Measurements from ENCODE around the gene TUBA3C. TPM values are rescaled to one million over a fixed set of nuclear protein-coding genes. Genes with fewer than 3 reads are reported as not detected.

The TUBA3C gene
- total and polyA plus RNA-seq, 2 experiments from 2014 or later, result not detected

DNA sequence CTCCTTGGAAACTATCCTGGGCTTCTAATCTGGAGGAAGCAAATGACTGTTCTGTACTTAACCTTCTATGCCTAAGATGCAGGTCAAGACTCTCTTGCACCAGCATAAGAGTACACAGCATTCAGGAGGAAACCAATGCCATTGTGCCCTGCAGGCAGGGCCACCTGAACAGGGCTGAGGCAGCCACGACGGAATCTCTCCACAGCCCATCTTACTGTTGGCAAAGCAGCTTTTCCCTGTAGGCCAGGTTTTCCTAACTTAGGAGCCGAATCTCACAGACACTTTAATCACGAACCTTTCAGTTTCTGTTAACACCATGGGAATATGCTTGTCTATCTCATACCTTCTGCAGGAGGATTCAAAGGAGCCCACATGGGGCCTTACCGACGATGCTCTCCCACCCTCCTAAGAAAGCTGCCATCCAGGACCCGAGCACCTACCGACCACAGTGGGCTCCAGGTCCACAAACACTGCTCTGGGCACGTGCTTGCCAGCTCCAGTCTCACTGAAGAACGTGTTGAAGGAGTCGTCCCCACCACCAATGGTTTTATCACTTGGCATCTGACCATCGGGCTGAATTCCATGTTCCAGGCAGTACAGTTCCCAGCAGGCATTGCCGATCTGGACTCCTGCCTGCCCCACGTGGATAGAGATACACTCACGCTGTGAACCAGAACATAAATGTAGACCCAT is 2.6 kb downstream of the TUBA3C start:
- H4K20me1 ChIP-seq (replicated peaks; ENCODE audit: insufficient read depth), result no peaks in the 10 kb centered on the region
- no peak overlapping the region for H3K4me2 ChIP-seq
- no peaks in the 10 kb centered on the region for H3K4me1 ChIP-seq (ENCODE audit: insufficient read depth)
- H3K4me3 ChIP-seq, result no peak overlapping the region
- ATAC-seq (no peak), DNase-seq (ENCODE audit: low spot score) (no peak)
- peaks cover 3% of the 10 kb centered on the region for H3K27me3 Mint-ChIP-seq (ENCODE audit: insufficient read depth, low read depth, poor library complexity)
- TF ChIP-seq, protein P1, sequence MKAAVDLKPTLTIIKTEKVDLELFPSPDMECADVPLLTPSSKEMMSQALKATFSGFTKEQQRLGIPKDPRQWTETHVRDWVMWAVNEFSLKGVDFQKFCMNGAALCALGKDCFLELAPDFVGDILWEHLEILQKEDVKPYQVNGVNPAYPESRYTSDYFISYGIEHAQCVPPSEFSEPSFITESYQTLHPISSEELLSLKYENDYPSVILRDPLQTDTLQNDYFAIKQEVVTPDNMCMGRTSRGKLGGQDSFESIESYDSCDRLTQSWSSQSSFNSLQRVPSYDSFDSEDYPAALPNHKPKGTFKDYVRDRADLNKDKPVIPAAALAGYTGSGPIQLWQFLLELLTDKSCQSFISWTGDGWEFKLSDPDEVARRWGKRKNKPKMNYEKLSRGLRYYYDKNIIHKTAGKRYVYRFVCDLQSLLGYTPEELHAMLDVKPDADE (IDR thresholded peaks at IDR 0.05), result no peak
- TF ChIP-seq NANOG (IDR thresholded peaks at IDR 0.05; ENCODE audit: borderline replicate concordance), result no peak
- no peak for TF ChIP-seq CREB1 (CRISPR knock-in tag; IDR thresholded peaks at IDR 0.05; ENCODE audit: low read depth)
- TF ChIP-seq, protein P2, sequence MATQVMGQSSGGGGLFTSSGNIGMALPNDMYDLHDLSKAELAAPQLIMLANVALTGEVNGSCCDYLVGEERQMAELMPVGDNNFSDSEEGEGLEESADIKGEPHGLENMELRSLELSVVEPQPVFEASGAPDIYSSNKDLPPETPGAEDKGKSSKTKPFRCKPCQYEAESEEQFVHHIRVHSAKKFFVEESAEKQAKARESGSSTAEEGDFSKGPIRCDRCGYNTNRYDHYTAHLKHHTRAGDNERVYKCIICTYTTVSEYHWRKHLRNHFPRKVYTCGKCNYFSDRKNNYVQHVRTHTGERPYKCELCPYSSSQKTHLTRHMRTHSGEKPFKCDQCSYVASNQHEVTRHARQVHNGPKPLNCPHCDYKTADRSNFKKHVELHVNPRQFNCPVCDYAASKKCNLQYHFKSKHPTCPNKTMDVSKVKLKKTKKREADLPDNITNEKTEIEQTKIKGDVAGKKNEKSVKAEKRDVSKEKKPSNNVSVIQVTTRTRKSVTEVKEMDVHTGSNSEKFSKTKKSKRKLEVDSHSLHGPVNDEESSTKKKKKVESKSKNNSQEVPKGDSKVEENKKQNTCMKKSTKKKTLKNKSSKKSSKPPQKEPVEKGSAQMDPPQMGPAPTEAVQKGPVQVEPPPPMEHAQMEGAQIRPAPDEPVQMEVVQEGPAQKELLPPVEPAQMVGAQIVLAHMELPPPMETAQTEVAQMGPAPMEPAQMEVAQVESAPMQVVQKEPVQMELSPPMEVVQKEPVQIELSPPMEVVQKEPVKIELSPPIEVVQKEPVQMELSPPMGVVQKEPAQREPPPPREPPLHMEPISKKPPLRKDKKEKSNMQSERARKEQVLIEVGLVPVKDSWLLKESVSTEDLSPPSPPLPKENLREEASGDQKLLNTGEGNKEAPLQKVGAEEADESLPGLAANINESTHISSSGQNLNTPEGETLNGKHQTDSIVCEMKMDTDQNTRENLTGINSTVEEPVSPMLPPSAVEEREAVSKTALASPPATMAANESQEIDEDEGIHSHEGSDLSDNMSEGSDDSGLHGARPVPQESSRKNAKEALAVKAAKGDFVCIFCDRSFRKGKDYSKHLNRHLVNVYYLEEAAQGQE (IDR thresholded peaks at IDR 0.05; ENCODE audit: unreplicated experiment), result no peak
- no peak for TF ChIP-seq ZNF114 (CRISPR knock-in tag; IDR thresholded peaks at IDR 0.05)
- no peak for TF ChIP-seq ZNF331 (CRISPR knock-in tag; IDR thresholded peaks at IDR 0.05; ENCODE audit: low read depth)
- TF ChIP-seq STAT1 (IDR thresholded peaks at IDR 0.05; ENCODE audit: unreplicated experiment), result no peak
- TF ChIP-seq EZH2phosphoT487 (IDR thresholded peaks at IDR 0.05; ENCODE audit: unreplicated experiment), result no peak
- TF ChIP-seq EZH2 (IDR thresholded peaks at IDR 0.05; ENCODE audit: low read depth, unreplicated experiment), result no peak
- TF ChIP-seq, protein P3, sequence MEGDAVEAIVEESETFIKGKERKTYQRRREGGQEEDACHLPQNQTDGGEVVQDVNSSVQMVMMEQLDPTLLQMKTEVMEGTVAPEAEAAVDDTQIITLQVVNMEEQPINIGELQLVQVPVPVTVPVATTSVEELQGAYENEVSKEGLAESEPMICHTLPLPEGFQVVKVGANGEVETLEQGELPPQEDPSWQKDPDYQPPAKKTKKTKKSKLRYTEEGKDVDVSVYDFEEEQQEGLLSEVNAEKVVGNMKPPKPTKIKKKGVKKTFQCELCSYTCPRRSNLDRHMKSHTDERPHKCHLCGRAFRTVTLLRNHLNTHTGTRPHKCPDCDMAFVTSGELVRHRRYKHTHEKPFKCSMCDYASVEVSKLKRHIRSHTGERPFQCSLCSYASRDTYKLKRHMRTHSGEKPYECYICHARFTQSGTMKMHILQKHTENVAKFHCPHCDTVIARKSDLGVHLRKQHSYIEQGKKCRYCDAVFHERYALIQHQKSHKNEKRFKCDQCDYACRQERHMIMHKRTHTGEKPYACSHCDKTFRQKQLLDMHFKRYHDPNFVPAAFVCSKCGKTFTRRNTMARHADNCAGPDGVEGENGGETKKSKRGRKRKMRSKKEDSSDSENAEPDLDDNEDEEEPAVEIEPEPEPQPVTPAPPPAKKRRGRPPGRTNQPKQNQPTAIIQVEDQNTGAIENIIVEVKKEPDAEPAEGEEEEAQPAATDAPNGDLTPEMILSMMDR (conservative IDR thresholded peaks at IDR 0.05; ENCODE audit: low read depth in 2 of 2), result no peak
- TF ChIP-seq, protein P4, sequence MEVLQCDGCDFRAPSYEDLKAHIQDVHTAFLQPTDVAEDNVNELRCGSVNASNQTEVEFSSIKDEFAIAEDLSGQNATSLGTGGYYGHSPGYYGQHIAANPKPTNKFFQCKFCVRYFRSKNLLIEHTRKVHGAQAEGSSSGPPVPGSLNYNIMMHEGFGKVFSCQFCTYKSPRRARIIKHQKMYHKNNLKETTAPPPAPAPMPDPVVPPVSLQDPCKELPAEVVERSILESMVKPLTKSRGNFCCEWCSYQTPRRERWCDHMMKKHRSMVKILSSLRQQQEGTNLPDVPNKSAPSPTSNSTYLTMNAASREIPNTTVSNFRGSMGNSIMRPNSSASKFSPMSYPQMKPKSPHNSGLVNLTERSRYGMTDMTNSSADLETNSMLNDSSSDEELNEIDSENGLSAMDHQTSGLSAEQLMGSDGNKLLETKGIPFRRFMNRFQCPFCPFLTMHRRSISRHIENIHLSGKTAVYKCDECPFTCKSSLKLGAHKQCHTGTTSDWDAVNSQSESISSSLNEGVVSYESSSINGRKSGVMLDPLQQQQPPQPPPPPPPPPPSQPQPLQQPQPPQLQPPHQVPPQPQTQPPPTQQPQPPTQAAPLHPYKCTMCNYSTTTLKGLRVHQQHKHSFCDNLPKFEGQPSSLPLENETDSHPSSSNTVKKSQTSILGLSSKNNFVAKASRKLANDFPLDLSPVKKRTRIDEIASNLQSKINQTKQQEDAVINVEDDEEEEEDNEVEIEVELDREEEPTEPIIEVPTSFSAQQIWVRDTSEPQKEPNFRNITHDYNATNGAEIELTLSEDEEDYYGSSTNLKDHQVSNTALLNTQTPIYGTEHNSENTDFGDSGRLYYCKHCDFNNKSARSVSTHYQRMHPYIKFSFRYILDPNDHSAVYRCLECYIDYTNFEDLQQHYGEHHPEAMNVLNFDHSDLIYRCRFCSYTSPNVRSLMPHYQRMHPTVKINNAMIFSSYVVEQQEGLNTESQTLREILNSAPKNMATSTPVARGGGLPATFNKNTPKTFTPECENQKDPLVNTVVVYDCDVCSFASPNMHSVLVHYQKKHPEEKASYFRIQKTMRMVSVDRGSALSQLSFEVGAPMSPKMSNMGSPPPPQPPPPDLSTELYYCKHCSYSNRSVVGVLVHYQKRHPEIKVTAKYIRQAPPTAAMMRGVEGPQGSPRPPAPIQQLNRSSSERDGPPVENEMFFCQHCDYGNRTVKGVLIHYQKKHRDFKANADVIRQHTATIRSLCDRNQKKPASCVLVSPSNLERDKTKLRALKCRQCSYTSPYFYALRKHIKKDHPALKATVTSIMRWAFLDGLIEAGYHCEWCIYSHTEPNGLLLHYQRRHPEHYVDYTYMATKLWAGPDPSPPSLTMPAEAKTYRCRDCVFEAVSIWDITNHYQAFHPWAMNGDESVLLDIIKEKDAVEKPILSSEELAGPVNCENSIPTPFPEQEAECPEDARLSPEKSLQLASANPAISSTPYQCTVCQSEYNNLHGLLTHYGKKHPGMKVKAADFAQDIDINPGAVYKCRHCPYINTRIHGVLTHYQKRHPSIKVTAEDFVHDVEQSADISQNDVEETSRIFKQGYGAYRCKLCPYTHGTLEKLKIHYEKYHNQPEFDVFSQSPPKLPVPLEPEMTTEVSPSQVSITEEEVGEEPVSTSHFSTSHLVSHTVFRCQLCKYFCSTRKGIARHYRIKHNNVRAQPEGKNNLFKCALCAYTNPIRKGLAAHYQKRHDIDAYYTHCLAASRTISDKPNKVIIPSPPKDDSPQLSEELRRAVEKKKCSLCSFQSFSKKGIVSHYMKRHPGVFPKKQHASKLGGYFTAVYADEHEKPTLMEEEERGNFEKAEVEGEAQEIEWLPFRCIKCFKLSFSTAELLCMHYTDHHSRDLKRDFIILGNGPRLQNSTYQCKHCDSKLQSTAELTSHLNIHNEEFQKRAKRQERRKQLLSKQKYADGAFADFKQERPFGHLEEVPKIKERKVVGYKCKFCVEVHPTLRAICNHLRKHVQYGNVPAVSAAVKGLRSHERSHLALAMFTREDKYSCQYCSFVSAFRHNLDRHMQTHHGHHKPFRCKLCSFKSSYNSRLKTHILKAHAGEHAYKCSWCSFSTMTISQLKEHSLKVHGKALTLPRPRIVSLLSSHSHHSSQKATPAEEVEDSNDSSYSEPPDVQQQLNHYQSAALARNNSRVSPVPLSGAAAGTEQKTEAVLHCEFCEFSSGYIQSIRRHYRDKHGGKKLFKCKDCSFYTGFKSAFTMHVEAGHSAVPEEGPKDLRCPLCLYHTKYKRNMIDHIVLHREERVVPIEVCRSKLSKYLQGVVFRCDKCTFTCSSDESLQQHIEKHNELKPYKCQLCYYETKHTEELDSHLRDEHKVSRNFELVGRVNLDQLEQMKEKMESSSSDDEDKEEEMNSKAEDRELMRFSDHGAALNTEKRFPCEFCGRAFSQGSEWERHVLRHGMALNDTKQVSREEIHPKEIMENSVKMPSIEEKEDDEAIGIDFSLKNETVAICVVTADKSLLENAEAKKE (CRISPR knock-in tag; IDR thresholded peaks at IDR 0.05), result no peak
- TF ChIP-seq JUNB (IDR thresholded peaks at IDR 0.05; ENCODE audit: unreplicated experiment), result no peak
- H3K9me2 ChIP-seq (ENCODE audit: insufficient read depth), result no peaks in the 10 kb centered on the region
- H3K36me3 Mint-ChIP-seq (ENCODE audit: low read depth), result peaks cover 41% of the 10 kb centered on the region
- H3K27ac ChIP-seq (ENCODE audit: low read depth), result no peak overlapping the region
- H3K9me3 Mint-ChIP-seq, result peaks cover 99% of the 10 kb centered on the region
- no peak overlapping the region for H3K27ac Mint-ChIP-seq
- no peak overlapping the region for H2AFZ ChIP-seq
- H3F3A ChIP-seq (replicated peaks; ENCODE audit: low read depth), result no peaks in the 10 kb centered on the region
- no peaks in the 10 kb centered on the region for H3K4me1 Mint-ChIP-seq
- no peaks in the 10 kb centered on the region; the same call in 1 of the 2 replicates for H3K36me3 ChIP-seq (ENCODE audit: insufficient read depth)
- H3K79me2 ChIP-seq (replicated peaks; ENCODE audit: insufficient read depth), result no peaks in the 10 kb centered on the region
- no peak overlapping the region for H3K4me3 Mint-ChIP-seq
- no peaks in the 10 kb centered on the region for H3K27me3 ChIP-seq (ENCODE audit: insufficient read depth)
